PC-9 (cell line): ENCODE results near the gene GBP4. TPM values are rescaled to one million over a fixed set of nuclear protein-coding genes. Genes with fewer than 3 reads are reported as not detected.

Experiments
- BruUV-seq: library from RNA; stranded (reverse); fragments of 400-500 nt; replicated peaks from 2 replicates; lab custom pipeline; 2021; lab: Mats Ljungman, UMichigan
- CTCF ChIA-PET: fragments of 300-600 bp; sonication (Branson Sonifier 250); formaldehyde crosslinking; loops from one replicate; lab custom pipeline; 2022; ENCODE audit warnings: antibody characterized with exemption; lab: Charles Lee
- POLR2A ChIA-PET: fragments of 300-600 bp; sonication (Branson Sonifier 250); formaldehyde crosslinking; loops from one replicate; lab custom pipeline; 2022; ENCODE audit warnings: antibody characterized with exemption; ENCODE audit not compliant: unreplicated experiment; lab: Charles Lee
- DNase-seq, 2 experiments: peaks; one replicate each; pipeline versions ENCODE4 v3.0.0 to v3.0.0-alpha.2; 2015 to 2022; ENCODE audit warnings: mixed read lengths in 1 of 2
- H2AFZ ChIP-seq: fragments of 200-600 bp; sonication (generic); 2 replicates; pipeline ENCODE4 v1.8.1; 2017; ENCODE audit warnings: antibody characterized with exemption
- H3F3A ChIP-seq: fragments of 200-600 bp; sonication (generic); 2 replicates; pipeline ENCODE4 v1.8.1; 2017; ENCODE audit warnings: antibody characterized with exemption, mild to moderate bottlenecking, low read depth; ENCODE audit not compliant: insufficient read depth
- H3K27ac ChIP-seq: fragments of 200-600 bp; sonication (generic); 2 replicates; pipeline ENCODE4 v1.6.1; 2016; ENCODE audit warnings: mixed run types
- H3K27me3 ChIP-seq: fragments of 200-600 bp; sonication (generic); 2 replicates; pipeline ENCODE4 v1.6.1; 2016; ENCODE audit warnings: low read depth, mixed run types; ENCODE audit not compliant: insufficient read depth
- H3K36me3 ChIP-seq: fragments of 200-600 bp; sonication (generic); 2 replicates; pipeline ENCODE4 v1.6.1; 2016; ENCODE audit warnings: low read depth, mixed run types
- H3K4me1 ChIP-seq: fragments of 200-600 bp; sonication (generic); replicated peaks from 2 replicates; pipeline ENCODE4 v1.6.1; 2016; ENCODE audit warnings: mixed run types; ENCODE audit not compliant: insufficient read depth
- H3K4me2 ChIP-seq: fragments of 200-600 bp; sonication (generic); 2 replicates; pipeline ENCODE4 v1.6.1; 2017; ENCODE audit warnings: mixed run types
- H3K4me3 ChIP-seq: fragments of 200-600 bp; sonication (generic); 2 replicates; pipeline ENCODE4 v1.6.1; 2016; ENCODE audit warnings: mixed run types
- H3K79me2 ChIP-seq: fragments of 200-600 bp; sonication (generic); 2 replicates; pipeline ENCODE4 v1.6.1; 2017; ENCODE audit warnings: low read depth, mixed run types
- H3K9me2 ChIP-seq: fragments of 200-600 bp; sonication (generic); 2 replicates; pipeline ENCODE4 v1.8.1; 2017; ENCODE audit warnings: mild to moderate bottlenecking; ENCODE audit not compliant: insufficient read depth
- H3K9me3 ChIP-seq: fragments of 200-600 bp; sonication (generic); 2 replicates; pipeline ENCODE4 v1.8.1; 2016; ENCODE audit warnings: low read depth; ENCODE audit not compliant: insufficient read depth
- H4K20me1 ChIP-seq: fragments of 200-600 bp; sonication (generic); 2 replicates; pipeline ENCODE4 v1.8.1; 2017; ENCODE audit not compliant: insufficient read depth
- CTCF ChIP-seq: fragments of 200-600 bp; sonication (generic); conservative IDR thresholded peaks from 2 replicates; pipeline ENCODE4 v1.6.1; 2017; ENCODE audit warnings: mixed run types, antibody characterized with exemption, mild to moderate bottlenecking, moderate library complexity
- EZH2 ChIP-seq: fragments of 200-600 bp; sonication (generic); IDR thresholded peaks from 2 replicates; pipeline ENCODE4 v1.8.0; 2017; ENCODE audit warnings: antibody characterized with exemption, low read depth
- intact Hi-C: fragments of 100-400 bp; cut with micrococcal nuclease; formaldehyde crosslinking; loops from one replicate; pipeline ENCODE4 v1.10.0; 2022; ENCODE audit not compliant: unreplicated experiment
- total RNA-seq: library from RNA; stranded (reverse); gene quantifications from 2 replicates; pipeline ENCODE4 v1.2.3, GENCODE V29; 2021

GBP4 gene
- total RNA-seq, 1 experiment from 2014 or later: 0.83 TPM

- Histone ChIP-seq H3K9me2 (no peaks in the 10 kb centered on the region), H3K79me2 (no peaks in the 10 kb centered on the region), H3K36me3 (no peaks in the 10 kb centered on the region), H3K4me1 (no peaks in the 10 kb centered on the region), H3K4me3 (no peak overlapping the region), H3K27me3 (no peaks in the 10 kb centered on the region), H3F3A (no peaks in the 10 kb centered on the region), H3K4me2 (no peak overlapping the region), H3K9me3 (no peaks in the 10 kb centered on the region), H4K20me1 (no peaks in the 10 kb centered on the region), H3K27ac (no peak overlapping the region), H2AFZ (no peak overlapping the region)
- BruUV-seq: no TSS peak
- ChIA-PET POLR2A (no interaction called here), CTCF (no interaction called here)
- TF ChIP-seq EZH2: no peak
- TF ChIP-seq CTCF: no peak
- intact Hi-C loops: no loop called here
- no peak for DNase-seq
Measured at GRCh38 chr1:89166705-89167104, 32.0 kb downstream of the GBP4 start.

GRCh38 chr1:89165811-89166210 is 32.9 kb downstream of the GBP4 start:
- Histone ChIP-seq H3K27ac (no peak overlapping the region), H3K4me1 (no peaks in the 10 kb centered on the region), H3K4me3 (no peak overlapping the region), H3F3A (no peaks in the 10 kb centered on the region), H2AFZ (no peak overlapping the region), H3K27me3 (no peaks in the 10 kb centered on the region), H3K36me3 (no peaks in the 10 kb centered on the region), H3K4me2 (no peak overlapping the region), H3K9me3 (no peaks in the 10 kb centered on the region; the same call in 1 of the 2 replicates), H4K20me1 (no peaks in the 10 kb centered on the region), H3K79me2 (no peaks in the 10 kb centered on the region), H3K9me2 (no peaks in the 10 kb centered on the region)
- intact Hi-C loops: no loop called here
- TF ChIP-seq CTCF (no peak), EZH2 (no peak)
- BruUV-seq: no TSS peak
- ChIA-PET POLR2A (no interaction called here), CTCF (no interaction called here)
- no peak for DNase-seq

GRCh38 chr1:89151047-89151446 is 47.7 kb downstream of the GBP4 start:
- Histone ChIP-seq H2AFZ (no peak overlapping the region), H3K27me3 (no peaks in the 10 kb centered on the region), H3K4me3 (no peak overlapping the region), H3K4me1 (no peaks in the 10 kb centered on the region), H4K20me1 (no peaks in the 10 kb centered on the region), H3K36me3 (no peaks in the 10 kb centered on the region), H3K4me2 (no peak overlapping the region), H3K9me3 (no peaks in the 10 kb centered on the region), H3K27ac (no peak overlapping the region), H3K9me2 (no peaks in the 10 kb centered on the region), H3K79me2 (no peaks in the 10 kb centered on the region), H3F3A (no peaks in the 10 kb centered on the region)
- ChIA-PET POLR2A (no interaction called here), CTCF (no interaction called here)
- TF ChIP-seq CTCF (no peak), EZH2 (no peak)
- no peak for DNase-seq
- no TSS peak for BruUV-seq
- intact Hi-C loops: no loop called here
